Tibial artery (tissue), 4 donors: ENCODE data around the gene CYREN.

Source experiments
- DNase-seq, 2 donors: peaks; one replicate each; pipeline ENCODE4 v3.0.0-alpha.2; 2019
- H3K27ac ChIP-seq, 2 donors: fragments of 200-600 bp; sonication (generic) in 1 of 2; 1 replicate in 1 of 2; 2 replicates in 1 of 2; pipeline ENCODE4 v1.5.1; 2018 to 2019; ENCODE audit warnings: mild to moderate bottlenecking in 1 of 2
- H3K27me3 ChIP-seq, 2 donors: fragments of 200-600 bp; sonication (generic) in 1 of 2; one replicate each; pipeline versions ENCODE4 v1.5.1 to v1.6.0; 2016 to 2019
- H3K36me3 ChIP-seq, 3 donors: fragments of 200-600 bp; sonication (generic) in 2 of 3; one replicate each; pipeline ENCODE4 v1.5.1; 2016 to 2019; ENCODE audit warnings: mild to moderate bottlenecking in 2 of 3
- H3K4me1 ChIP-seq, 4 donors: fragments of 200-600 bp; sonication (generic) in 2 of 4; 1 replicate in 3 of 4; 2 replicates in 1 of 4; pipeline ENCODE4 v1.5.1; 2016 to 2019
- H3K4me3 ChIP-seq, 2 donors: fragments of 200-600 bp; sonication (generic) in 1 of 2; 1 replicate in 1 of 2; 2 replicates in 1 of 2; pipeline ENCODE4 v1.5.1; 2018 to 2019; ENCODE audit warnings: mild to moderate bottlenecking in 2 of 2
- H3K9me3 ChIP-seq, 3 donors: fragments of 200-600 bp; sonication (generic) in 1 of 3; one replicate each; pipeline ENCODE4 v1.5.1; 2016 to 2019
- intact Hi-C: fragments of 100-400 bp; cut with DNase I; formaldehyde crosslinking; loops from one replicate; pipeline ENCODE4 v1.15.0; 2023; ENCODE audit warnings: low total_unique reads
- TF ChIP-seq, protein P1 (sequence below), 2 experiments: fragments of 200-600 bp in 1 of 2; fragments of 450-650 bp in 1 of 2; IDR thresholded peaks; one replicate each; pipeline ENCODE4 v1.5.1; 2017 to 2019; ENCODE audit warnings: antibody characterized with exemption in 2 of 2, mild to moderate bottlenecking in 1 of 2, moderate library complexity in 1 of 2

Gene CYREN

DNA sequence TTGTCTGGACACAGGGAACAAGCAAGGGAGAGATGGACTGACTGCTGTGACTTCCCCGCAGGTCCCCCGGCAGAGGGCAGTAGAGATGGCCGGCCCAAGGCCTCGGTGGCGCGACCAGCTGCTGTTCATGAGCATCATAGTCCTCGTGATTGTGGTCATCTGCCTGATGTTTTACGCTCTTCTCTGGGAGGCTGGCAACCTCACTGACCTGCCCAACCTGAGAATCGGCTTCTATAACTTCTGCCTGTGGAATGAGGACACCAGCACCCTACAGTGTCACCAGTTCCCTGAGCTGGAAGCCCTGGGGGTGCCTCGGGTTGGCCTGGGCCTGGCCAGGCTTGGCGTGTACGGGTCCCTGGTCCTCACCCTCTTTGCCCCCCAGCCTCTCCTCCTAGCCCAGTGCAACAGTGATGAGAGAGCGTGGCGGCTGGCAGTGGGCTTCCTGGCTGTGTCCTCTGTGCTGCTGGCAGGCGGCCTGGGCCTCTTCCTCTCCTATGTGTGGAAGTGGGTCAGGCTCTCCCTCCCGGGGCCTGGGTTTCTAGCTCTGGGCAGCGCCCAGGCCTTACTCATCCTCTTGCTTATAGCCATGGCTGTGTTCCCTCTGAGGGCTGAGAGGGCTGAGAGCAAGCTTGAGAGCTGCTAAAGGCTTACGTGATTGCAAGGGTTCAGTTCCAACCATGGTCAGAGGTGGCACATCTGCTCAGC lies 6.0 kb downstream of the CYREN start:
- H3K4me1 ChIP-seq, result peaks cover 0 to 46% (median 39%) of the 10 kb centered on the region in 4 donors
- peaks cover 19 to 57% (median 34%) of the 10 kb centered on the region in 3 donors for H3K36me3 ChIP-seq
- intact Hi-C loops, result loop anchor here (10.0 kb wide), 1 partner anchor 170 kb away; no protein-coding TSS in a partner anchor
- no peaks in the 10 kb centered on the region for H3K9me3 ChIP-seq
- TF ChIP-seq, protein P1, sequence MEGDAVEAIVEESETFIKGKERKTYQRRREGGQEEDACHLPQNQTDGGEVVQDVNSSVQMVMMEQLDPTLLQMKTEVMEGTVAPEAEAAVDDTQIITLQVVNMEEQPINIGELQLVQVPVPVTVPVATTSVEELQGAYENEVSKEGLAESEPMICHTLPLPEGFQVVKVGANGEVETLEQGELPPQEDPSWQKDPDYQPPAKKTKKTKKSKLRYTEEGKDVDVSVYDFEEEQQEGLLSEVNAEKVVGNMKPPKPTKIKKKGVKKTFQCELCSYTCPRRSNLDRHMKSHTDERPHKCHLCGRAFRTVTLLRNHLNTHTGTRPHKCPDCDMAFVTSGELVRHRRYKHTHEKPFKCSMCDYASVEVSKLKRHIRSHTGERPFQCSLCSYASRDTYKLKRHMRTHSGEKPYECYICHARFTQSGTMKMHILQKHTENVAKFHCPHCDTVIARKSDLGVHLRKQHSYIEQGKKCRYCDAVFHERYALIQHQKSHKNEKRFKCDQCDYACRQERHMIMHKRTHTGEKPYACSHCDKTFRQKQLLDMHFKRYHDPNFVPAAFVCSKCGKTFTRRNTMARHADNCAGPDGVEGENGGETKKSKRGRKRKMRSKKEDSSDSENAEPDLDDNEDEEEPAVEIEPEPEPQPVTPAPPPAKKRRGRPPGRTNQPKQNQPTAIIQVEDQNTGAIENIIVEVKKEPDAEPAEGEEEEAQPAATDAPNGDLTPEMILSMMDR (IDR thresholded peaks at IDR 0.05), result no peak
- no peak overlapping the region for H3K4me3 ChIP-seq
- H3K27ac ChIP-seq, result peak overlapping the region in 1 of 2 donors; percentile 52
- DNase-seq, result peak in 1 of 2 donors; percentile 69
- no peaks in the 10 kb centered on the region for H3K27me3 ChIP-seq

DNA sequence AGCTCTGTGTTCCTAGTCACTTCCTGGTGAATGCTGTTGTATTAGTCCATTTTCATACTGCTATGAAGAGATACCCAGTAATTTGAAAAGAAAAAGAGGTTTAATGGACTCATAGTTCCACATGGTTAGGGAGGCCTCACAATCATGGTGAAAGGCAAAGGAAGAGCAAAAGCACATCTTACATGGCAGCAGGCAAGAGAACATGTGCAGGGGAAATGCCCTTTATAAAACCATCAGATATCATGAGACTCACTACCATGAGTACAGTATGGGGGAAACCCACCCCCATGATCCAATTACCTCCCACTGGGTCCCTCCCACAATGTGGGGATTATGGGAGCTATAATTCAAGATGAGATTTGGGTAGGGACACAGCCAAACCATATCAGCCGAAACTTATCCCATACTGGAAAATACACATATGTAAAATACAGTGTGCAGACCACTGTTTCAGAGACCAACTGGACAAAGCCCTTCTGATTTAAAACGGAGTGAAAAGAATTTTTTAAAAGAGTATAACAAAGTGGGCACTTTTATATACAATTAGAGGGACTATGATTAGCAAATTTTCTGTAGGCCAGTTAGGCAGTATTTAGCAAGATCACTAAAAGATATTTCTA lies 8.0 kb downstream of the CYREN start:
- peaks cover 0 to 34% (median 25%) of the 10 kb centered on the region in 4 donors for H3K4me1 ChIP-seq
- DNase-seq, result no peak
- no peak overlapping the region for H3K27ac ChIP-seq
- H3K36me3 ChIP-seq, result peaks cover 19 to 43% (median 26%) of the 10 kb centered on the region in 3 donors
- intact Hi-C loops, result loop anchor here (10.0 kb wide), 1 partner anchor 168 kb away; no protein-coding TSS in a partner anchor
- TF ChIP-seq, protein P1 (IDR thresholded peaks at IDR 0.05), result no peak
- H3K9me3 ChIP-seq, result no peaks in the 10 kb centered on the region
- no peak overlapping the region for H3K4me3 ChIP-seq
- no peaks in the 10 kb centered on the region for H3K27me3 ChIP-seq

DNA sequence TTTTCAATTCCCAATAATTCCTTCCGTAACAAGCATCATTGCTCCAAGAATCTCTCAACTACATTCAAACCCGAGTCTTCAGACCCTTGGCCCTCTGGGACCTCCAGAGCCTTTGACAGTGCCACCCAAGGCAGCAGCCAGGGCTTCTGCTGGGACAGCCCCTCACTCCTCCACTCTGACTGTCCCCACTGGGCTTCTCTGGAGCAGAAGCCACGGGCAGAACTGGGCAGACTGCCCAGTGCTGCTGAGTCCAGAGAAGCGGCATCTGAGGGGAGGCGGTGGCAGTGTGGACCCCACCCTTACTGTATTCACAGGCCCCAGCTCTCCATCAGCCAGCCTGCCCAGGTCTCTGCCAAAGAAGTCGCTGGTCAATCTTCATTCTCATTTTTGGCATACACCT lies 8.8 kb downstream of the CYREN start:
- Histone ChIP-seq H3K27me3 (no peaks in the 10 kb centered on the region), H3K4me3 (no peak overlapping the region), H3K36me3 (peaks cover 16 to 35% (median 24%) of the 10 kb centered on the region in 3 donors), H3K4me1 (peaks cover 0 to 32% (median 20%) of the 10 kb centered on the region in 4 donors), H3K27ac (no peak overlapping the region), H3K9me3 (peaks cover 0 to 4% (median 0%) of the 10 kb centered on the region in 3 donors)
- peak in 1 of 2 donors; percentile 62 for DNase-seq
- TF ChIP-seq, protein P1 (IDR thresholded peaks at IDR 0.05), result no peak
- intact Hi-C loops, result loop anchor here (10.0 kb wide), 1 partner anchor 167 kb away; no protein-coding TSS in a partner anchor

DNA sequence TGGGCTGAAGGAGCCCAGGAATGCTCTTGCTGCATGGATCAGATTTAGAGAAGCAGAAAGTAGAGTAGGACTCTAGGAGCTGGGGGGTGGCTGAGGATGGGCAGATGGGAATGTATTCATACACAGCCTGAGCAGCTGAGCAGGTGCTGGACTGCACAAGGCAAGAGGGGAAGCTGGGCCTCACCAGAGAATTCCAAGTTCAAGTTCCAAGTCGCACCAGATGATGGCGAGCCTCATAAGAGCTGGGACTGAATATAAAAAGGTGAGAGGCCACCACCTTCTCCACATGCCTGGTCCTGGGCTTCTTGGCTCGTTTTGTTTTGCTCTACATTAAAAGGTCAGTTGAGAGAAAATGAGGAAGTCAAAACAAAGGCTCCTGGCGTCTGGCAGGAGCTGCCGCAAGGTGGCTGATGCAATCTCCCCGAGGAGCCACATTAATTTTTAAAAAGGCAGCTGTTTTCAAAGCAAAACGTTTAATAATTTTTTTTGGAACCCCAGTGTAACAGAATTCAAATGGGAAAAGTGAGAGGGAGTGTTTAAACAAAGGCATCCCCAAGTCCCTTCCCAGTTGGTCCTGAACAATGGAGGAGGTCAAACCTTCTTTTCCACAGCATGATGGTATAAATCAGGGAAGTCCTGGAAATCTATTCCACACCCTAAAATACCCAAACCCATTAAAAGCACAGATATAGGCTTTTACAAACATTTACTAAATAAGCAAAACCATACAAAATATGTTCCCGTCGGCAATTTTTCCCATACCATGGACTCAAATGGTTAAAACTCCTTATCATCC lies 9.5 kb downstream of the CYREN start:
- intact Hi-C loops, result loop anchor here (10.0 kb wide), 1 partner anchor 166 kb away; no protein-coding TSS in a partner anchor
- Histone ChIP-seq H3K4me3 (no peak overlapping the region), H3K9me3 (peaks cover 0 to 8% (median 1%) of the 10 kb centered on the region in 3 donors), H3K4me1 (peaks cover 0 to 32% (median 20%) of the 10 kb centered on the region in 4 donors), H3K27ac (peak overlapping the region; percentile 29 to 35), H3K27me3 (no peaks in the 10 kb centered on the region), H3K36me3 (peaks cover 10 to 29% (median 18%) of the 10 kb centered on the region in 3 donors)
- no peak for DNase-seq
- TF ChIP-seq, protein P1 (IDR thresholded peaks at IDR 0.05), result no peak
